Spleen (tissue), 7 donors: ENCODE data around the gene ATF3.

Experiments used
- POLR2A ChIP-seq, 3 donors: fragments of 450-650 bp; IDR thresholded peaks; one replicate each; pipeline ENCODE4 v1.5.1; 2017; ENCODE audit warnings: antibody characterized with exemption in 3 of 3, mild to moderate bottlenecking in 1 of 3
- POLR2AphosphoS5 ChIP-seq, 3 donors: sonication (generic); formaldehyde crosslinking; IDR thresholded peaks; one replicate each; pipeline ENCODE4 v1.5.1; 2017; ENCODE audit warnings: antibody characterized with exemption in 3 of 3
- TF ChIP-seq, protein P1 (sequence below), 11 experiments: fragments of 200-600 bp in 7 of 11; fragments of 450-650 bp in 4 of 11; sonication (generic) in 4 of 11; IDR thresholded peaks in 8 of 11; conservative IDR thresholded peaks in 3 of 11; 1 replicate in 7 of 11; 2 replicates in 4 of 11; pipeline versions ENCODE4 v1.4.0 to v1.8.0; 2016 to 2021; ENCODE audit warnings: antibody characterized with exemption in 11 of 11, inconsistent platforms in 4 of 11, mild to moderate bottlenecking in 1 of 11
- donor health status: DM: no; HTN: no; CAD: no; lungs with moderate emphysema.
- donor health status: DM: no; HTN: no; CAD: no.
- donor health status: DM: no; HTN: no; CAD: no.

DNA sequence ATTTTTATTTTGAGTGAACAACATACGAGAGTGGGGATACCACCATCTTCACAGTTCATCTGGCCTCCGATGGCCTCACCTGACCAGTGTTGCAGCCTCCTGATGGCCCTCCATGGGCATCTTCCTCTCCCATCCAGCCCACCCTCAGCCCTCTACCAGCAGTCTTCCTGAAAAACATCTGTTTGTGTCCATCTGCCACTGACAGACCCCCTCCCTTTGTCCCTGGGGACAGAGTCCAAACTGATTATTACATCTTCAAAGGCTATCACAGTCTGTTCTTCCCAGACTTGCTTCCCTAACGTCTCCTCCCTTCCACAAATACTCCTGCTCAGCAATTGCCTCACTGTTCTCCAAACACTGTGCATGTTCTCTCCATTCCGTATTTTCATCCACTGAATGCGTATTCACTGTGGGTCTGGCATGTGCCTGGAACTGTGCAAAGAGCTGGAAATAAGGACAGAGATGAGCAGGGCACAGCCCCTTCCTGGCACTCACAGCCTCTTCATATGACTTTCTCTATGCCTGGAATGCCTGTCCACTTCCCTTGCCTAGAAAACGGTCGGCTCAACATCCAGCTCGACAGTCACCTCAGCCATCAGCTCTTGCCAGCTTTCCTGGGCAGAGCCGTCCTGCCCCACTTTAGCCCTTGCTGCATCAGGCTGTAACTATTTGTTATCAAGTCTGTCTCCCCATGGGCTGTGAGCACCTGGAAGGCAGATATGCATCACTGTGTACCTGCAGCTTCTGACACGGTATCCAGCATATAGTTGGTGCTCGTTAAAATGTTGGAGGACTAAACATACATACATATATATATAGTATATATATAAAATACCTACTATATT is 8.3 kb upstream of the ATF3 start:
- TF ChIP-seq POLR2A (IDR thresholded peaks at IDR 0.05) (no peak), POLR2AphosphoS5 (IDR thresholded peaks at IDR 0.05) (no peak)
- TF ChIP-seq, protein P1, sequence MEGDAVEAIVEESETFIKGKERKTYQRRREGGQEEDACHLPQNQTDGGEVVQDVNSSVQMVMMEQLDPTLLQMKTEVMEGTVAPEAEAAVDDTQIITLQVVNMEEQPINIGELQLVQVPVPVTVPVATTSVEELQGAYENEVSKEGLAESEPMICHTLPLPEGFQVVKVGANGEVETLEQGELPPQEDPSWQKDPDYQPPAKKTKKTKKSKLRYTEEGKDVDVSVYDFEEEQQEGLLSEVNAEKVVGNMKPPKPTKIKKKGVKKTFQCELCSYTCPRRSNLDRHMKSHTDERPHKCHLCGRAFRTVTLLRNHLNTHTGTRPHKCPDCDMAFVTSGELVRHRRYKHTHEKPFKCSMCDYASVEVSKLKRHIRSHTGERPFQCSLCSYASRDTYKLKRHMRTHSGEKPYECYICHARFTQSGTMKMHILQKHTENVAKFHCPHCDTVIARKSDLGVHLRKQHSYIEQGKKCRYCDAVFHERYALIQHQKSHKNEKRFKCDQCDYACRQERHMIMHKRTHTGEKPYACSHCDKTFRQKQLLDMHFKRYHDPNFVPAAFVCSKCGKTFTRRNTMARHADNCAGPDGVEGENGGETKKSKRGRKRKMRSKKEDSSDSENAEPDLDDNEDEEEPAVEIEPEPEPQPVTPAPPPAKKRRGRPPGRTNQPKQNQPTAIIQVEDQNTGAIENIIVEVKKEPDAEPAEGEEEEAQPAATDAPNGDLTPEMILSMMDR (IDR thresholded peaks at IDR 0.05 in 8 of 11, conservative IDR thresholded peaks at IDR 0.05 in 3 of 11): no peak
